ENCODE measurements around the gene ADAMTS20.
"Not testable (repeated sequence)": the region's sequence is repeated elsewhere in the genome, so short reads cannot be mapped to it uniquely, and the experiment has no call there.

ADAMTS20 gene

DNA sequence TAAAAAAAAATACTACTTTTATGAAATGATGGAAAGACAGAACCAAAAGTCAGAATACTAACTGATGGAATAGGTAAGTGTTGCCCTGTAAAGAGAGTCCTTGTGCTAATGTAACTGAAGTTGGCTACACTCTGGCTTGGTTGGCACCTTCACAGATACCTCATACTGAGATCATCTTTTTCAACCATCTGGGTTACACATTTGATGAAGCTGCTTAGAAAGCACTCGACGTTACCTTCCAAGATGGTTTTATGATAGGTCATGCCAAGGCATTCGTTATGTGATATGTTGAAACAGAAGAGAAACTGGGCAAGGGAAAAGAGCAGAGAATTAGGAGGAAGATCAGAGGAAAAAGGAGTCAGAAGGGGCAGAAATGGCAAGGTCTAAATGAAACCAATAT, 203.8 kb downstream of the ADAMTS20 start:
- TF ChIP-seq POLR2AphosphoS5 (IDR thresholded peaks at IDR 0.05; ENCODE audit: low read depth, low read length) (no peak), POLR2A (IDR thresholded peaks at IDR 0.05; ENCODE audit: low read depth, low read length) (no peak)
- FAIRE-seq (no peak), DNase-seq (ENCODE audit: insufficient read length) (no peak)

DNA sequence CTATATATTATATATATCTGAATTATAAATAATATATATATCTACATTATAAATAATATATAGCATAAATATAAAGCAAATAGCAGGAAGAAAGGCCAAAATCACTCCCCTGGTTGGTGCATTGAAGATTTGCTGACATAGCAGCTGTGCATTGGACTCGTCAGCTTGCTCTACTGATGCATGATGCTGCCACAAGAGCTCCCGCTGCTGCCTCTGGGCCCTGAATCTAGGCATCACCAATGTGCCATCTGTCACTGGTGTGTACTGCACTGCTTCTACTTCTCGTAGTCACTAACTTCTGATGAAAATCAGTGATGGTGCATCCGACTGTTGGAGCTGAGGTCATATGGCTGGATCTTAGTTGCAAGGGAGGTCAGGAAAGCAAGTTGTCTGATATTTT, 205.0 kb downstream of the ADAMTS20 start:
- no peak for TF ChIP-seq TAF1 (IDR thresholded peaks at IDR 0.05; ENCODE audit: borderline replicate concordance, low read depth, low read length)
- no peak for TF ChIP-seq POLR2AphosphoS5 (IDR thresholded peaks at IDR 0.05; ENCODE audit: low read depth, low read length)
- TF ChIP-seq POLR2A (IDR thresholded peaks at IDR 0.05; ENCODE audit: low read depth, low read length) = no peak
- DNase-seq (ENCODE audit: insufficient read length) (no peak), FAIRE-seq (no peak)

DNA sequence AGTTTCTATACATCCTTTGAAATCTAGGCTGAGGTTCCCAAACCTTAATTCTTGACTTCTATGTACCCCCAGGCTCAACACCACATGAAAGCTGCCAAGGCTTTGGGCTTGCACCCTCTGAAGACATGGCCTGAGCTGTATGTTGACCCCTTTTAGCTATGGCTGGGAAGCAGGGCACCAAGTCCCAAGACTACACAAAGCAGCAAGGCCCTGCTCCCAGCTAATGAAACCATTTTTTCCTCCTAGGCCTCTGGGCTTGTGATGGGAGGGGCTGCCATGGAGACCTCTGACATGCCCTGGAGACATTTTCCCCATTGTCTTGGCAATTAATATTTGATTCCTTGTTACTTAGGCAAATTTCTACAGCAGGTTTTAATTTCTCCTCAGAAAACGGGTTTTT, 207.0 kb downstream of the ADAMTS20 start:
- FAIRE-seq (no peak), DNase-seq (ENCODE audit: insufficient read length) (no peak)
- TF ChIP-seq TAF1 (IDR thresholded peaks at IDR 0.05; ENCODE audit: borderline replicate concordance, low read depth, low read length) = no peak
- no peak for TF ChIP-seq POLR2A (IDR thresholded peaks at IDR 0.05; ENCODE audit: low read depth, low read length)
- no peak for TF ChIP-seq POLR2AphosphoS5 (IDR thresholded peaks at IDR 0.05; ENCODE audit: low read depth, low read length)

DNA sequence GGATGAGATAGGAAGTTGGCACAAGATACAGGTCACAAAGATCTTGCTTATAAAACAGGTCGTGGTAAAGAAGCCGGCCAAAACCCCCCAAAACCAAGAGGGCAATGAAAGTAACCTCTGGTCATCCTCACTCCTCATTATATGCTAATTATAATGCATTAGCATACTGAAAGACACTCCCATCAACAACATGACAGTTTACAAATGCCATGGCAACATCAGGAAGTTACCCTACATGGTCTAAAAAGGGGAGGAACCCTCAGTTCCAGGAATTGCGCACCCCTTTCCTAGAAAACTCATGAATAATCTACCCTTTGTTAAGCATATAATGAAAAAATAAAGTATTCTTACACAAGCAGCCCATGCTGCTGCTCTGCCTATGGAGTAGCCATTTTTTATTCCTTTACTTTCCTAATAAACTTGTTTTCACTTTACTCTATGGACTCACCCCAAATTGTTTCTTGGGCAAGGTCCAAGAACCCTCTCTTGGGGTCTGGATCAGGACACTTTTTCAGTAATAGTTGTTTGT, 210.2 kb downstream of the ADAMTS20 start:
- not testable (repeated sequence) for FAIRE-seq; DNase-seq (ENCODE audit: insufficient read length)

DNA sequence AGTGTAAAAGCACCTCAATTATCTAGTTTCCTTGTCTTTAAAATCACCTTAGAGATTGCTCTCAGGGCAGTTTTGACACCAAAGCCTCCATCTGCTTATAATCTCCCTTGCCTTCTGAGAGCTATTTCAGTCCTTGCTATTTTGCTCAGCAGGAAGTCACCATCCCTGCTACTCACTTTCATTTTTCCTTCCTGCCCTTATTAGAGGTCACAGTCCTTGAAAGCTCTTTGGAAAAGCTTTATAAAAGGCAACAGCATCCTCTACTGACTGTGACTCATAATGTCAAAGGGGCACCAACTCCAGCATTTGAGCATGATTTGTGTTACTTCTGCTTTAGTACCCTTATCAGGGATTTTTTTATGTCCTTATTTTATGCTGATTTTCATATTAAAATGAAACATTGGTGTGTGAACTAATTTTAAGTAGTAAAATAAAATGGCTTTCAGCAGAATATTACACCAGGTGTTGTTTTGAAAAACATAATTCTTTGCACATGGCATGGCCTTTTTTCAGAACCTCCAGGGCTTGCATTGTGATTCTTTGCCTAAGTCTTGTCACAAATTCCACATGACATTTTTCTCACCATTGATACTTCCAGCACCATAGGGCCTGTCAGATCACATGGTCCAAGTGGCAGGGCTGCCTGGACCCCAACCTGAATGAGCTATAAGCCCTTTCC, 213.0 kb downstream of the ADAMTS20 start:
- FAIRE-seq (no peak), DNase-seq (ENCODE audit: insufficient read length) (no peak)
- TF ChIP-seq TAF1 (IDR thresholded peaks at IDR 0.05; ENCODE audit: borderline replicate concordance, low read depth, low read length) (no peak), POLR2A (IDR thresholded peaks at IDR 0.05; ENCODE audit: low read depth, low read length) (no peak), POLR2AphosphoS5 (IDR thresholded peaks at IDR 0.05; ENCODE audit: low read depth, low read length) (no peak)

DNA sequence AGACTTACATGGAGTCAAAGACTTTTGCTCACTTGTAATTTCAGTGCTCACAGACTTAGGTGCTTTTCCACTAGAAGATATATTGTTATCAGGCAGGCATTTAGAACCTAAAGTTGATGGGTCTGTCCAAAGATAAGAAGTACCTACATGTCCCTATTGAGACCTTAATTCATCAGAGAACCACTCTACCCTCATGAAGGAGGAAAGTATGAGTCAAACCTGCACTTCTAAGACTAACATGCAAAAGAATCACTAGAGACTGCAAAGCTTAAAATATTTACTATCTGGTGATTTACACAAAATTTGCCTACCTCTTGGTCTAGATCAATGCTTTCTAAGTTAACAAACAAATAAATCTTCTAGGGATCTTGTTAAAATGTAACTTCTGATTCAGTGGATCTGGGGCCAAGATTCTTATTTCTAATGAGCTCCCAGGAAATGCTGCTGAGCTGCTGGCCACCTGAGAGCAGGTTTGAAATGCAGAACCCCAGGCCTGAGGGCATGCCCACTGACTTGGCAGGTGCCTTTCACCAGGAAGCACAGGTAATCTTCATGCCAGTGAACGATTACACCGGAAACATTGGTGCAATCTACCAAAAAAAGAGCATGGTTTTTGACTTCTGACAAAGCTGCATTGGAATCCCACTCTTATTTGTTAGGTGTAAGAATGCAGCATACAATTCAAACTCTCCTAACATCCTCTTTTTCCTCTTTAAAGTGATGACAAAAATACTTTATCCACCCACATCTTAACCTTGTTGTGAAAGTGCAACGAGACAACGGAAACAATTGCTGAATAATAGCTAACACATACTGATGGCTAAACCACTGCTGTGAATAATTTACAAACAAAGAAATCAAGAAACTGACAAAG, 214.2 kb downstream of the ADAMTS20 start:
- FAIRE-seq (peak; percentile 44), DNase-seq (ENCODE audit: insufficient read length) (no peak)
- TF ChIP-seq TAF1 (IDR thresholded peaks at IDR 0.05; ENCODE audit: borderline replicate concordance, low read depth, low read length) (no peak), POLR2A (IDR thresholded peaks at IDR 0.05; ENCODE audit: low read depth, low read length) (no peak), POLR2AphosphoS5 (IDR thresholded peaks at IDR 0.05; ENCODE audit: low read depth, low read length) (no peak)

DNA sequence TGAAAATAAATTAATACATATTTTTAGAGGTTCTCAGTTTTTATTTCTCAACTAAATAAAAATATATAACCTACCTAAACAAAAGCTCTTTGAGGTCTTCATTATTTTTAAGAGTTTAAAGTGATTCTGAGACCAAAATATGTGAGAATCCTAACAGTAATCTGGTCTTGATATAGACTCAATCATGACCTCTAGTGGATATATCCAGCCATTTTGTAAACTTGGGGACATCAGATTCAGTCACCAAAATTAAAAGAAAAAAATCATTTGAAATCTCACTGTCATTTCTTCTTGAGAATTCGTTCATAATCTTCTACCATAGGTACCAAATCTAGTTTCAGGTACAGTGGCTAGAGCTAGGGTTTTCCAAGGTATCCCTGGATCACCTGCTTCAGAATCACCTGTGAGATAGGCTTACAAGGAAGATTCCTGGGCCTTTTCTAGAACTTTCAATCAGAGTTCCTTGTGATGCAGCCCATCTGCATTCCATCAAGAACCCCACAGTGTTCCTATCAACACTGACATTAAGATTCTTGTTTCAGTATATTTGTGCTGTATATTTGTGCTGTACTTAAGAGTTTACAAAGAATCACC, 214.9 kb downstream of the ADAMTS20 start:
- FAIRE-seq (peak; percentile 42), DNase-seq (ENCODE audit: insufficient read length) (no peak)
- TF ChIP-seq TAF1 (IDR thresholded peaks at IDR 0.05; ENCODE audit: borderline replicate concordance, low read depth, low read length) = no peak
- TF ChIP-seq POLR2AphosphoS5 (IDR thresholded peaks at IDR 0.05; ENCODE audit: low read depth, low read length) = no peak
- TF ChIP-seq POLR2A (IDR thresholded peaks at IDR 0.05; ENCODE audit: low read depth, low read length) = no peak

DNA sequence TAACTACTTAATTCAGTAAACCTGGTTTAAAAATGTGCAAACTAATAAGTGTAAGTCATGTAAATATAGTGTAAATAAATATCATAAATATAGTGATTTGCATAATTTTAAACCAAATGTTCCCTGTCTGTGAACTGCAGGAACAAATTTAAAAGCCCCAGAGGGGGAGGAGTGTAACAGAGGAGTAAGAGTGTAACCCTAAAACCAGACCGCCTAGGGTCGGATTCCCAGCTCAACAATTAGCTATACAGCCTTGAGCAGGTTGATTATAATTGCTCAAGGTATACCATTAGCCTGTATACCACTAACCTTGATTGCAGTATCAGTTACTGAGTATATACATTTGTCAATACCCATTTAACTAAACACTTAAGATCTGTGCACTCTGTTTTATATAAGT, 218.4 kb downstream of the ADAMTS20 start:
- TF ChIP-seq POLR2AphosphoS5 (IDR thresholded peaks at IDR 0.05; ENCODE audit: low read depth, low read length) (no peak), POLR2A (IDR thresholded peaks at IDR 0.05; ENCODE audit: low read depth, low read length) (no peak), TAF1 (IDR thresholded peaks at IDR 0.05; ENCODE audit: borderline replicate concordance, low read depth, low read length) (no peak)

DNA sequence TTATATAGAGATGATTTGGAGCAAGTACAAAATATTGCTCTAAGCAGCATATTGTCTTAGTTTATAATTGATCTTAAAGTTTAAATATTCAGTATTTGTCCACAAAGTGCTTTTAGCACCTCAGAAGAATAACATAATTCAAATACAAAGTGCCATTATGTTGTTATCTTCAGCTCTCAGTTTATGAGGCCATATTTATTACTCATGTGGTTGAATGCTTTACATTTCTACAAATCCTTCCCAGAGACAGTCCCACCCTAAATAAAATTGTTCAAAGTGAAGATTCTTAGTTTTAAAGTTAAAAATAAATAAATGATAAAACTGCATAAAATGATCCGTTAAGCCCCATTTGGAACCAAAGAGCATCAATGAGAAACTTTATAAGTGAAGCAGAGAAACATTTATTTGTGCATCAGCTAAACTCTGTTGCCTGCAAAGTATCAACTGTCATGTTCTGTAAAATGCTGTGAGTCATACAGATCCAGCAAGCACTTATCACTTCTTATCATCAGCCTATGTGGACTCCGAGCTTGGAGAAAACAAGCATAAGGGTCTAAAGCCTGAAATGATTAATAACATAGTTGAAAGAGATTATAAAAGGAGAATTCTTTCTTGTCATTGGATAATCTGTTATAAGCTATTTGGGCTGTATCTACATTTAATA, 218.9 kb downstream of the ADAMTS20 start:
- FAIRE-seq = no peak
- TF ChIP-seq POLR2A (IDR thresholded peaks at IDR 0.05; ENCODE audit: low read depth, low read length) (no peak), TAF1 (IDR thresholded peaks at IDR 0.05; ENCODE audit: borderline replicate concordance, low read depth, low read length) (no peak), POLR2AphosphoS5 (IDR thresholded peaks at IDR 0.05; ENCODE audit: low read depth, low read length) (no peak)

More for the DNA sequence above, 218.4 kb downstream of the ADAMTS20 start:
- no peak for DNase-seq (ENCODE audit: insufficient read length)
- FAIRE-seq = no peak

DNA sequence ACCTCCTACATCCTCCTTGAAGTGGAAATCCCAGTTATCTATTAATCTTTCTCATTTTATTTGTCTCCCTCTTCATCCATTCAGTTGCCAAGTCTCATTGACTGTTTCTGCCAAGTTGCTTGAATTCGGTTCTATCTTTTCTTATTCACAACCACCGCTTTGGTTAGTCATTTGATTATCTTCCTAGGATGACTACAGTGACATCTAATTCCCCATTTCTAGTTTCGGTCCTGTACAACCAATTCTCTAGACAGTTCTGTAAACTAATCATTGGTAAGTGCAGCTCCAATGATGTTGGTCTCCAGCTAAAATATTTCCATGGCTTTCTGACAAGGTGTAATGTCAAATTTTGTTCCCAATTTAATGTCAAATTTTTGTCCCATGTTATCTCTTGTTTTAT, 220.1 kb downstream of the ADAMTS20 start:
- TF ChIP-seq POLR2A (IDR thresholded peaks at IDR 0.05; ENCODE audit: low read depth, low read length) (no peak), TAF1 (IDR thresholded peaks at IDR 0.05; ENCODE audit: borderline replicate concordance, low read depth, low read length) (no peak), POLR2AphosphoS5 (IDR thresholded peaks at IDR 0.05; ENCODE audit: low read depth, low read length) (no peak)
- DNase-seq (ENCODE audit: insufficient read length) = no peak
- FAIRE-seq = no peak

More for the DNA sequence above, 218.9 kb downstream of the ADAMTS20 start:
- DNase-seq (ENCODE audit: insufficient read length) = no peak

DNA sequence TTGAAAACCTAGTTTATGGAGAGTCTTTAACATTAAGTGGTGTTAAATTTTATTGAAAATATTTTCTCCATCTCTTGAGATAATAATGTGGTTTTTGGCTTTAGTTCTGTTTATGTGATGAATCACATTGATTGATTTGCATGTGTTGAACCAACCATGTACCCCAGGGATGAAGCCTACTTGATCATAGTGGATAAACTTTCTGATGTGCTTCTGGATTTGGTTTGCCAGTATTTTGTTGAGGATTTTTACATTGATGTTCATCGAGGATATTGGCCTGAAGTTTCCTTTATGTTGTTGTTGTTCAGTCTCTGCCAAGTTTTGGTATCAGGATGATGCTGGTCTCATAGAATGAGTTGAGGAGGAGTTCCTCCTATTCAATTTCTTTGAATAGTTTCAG, 222.6 kb downstream of the ADAMTS20 start:
- TF ChIP-seq POLR2AphosphoS5 (IDR thresholded peaks at IDR 0.05; ENCODE audit: low read depth, low read length) (no peak), TAF1 (IDR thresholded peaks at IDR 0.05; ENCODE audit: borderline replicate concordance, low read depth, low read length) (no peak), POLR2A (IDR thresholded peaks at IDR 0.05; ENCODE audit: low read depth, low read length) (no peak)
- DNase-seq (ENCODE audit: insufficient read length) (no peak), FAIRE-seq (no peak)

All from GM12892 (cell line).